Measurements from ENCODE around the gene HOXB7. TPM values are rescaled to one million over a fixed set of nuclear protein-coding genes. Genes with fewer than 3 reads are reported as not detected.

HOXB7 gene
- total and polyA plus RNA-seq, 10 of the 15 experiments (the other 5 are each of a cell fraction or from before 2014, with no cell fraction given), result 2.8 to 7.4 (median 4.2) TPM

DNA sequence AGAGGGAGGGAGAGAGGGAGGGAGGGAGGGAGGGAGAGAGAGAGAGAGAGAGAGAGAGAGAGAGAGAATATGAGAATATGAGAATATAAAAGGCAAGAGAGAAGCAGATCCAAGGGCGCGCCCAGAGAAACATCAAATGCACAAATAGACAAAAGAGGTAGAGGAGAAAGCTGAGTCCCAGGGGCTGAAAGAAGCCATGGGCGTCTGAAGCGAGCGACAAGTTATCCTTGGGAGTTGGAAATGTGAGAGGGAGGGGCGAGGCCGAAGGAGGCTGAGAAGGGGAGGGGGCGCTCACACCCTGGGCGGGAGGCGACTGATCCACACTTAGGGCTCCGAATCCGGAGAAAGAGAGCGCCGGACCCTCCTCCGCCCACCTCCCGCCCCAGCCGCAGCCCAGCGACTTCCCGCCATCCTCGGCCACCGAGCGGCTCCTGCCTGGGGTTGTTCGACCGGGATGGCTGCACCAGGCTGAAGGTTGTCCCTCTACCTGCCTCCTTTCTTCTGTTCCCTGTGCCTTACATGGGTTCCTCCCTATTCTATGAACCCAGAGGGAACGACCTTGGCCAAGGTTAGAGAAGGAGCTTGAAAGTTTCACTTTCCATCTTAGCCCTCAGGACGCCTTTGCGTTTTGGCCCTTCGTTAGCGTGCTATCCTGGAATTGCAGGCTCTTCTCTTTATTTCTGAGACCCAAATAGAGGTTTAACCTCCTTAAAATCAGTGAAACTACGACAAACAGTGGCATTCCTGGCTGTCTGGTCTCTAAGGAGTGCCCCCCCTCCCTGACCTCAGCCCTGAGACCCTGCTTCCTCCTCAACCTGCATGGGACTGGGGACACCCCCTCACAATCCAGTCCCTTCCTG, 36.5 kb upstream of the HOXB7 start:
- ChIA-PET POLR2A (interaction anchor here (0.7 kb wide), 1 partner anchor 28 kb away, joined by 3 read pairs; no protein-coding TSS in a partner anchor), SMC1A (ENCODE audit: uncharacterized antibody, unreplicated experiment) (interaction anchor here (0.8 kb wide), 2 partner anchors 10 to 15 kb away, joined by 3 read pairs; no protein-coding TSS in a partner anchor), CTCF (interaction anchor here (0.9 to 1.8 kb wide), 5 partner anchors 11 to 232 kb away, joined by 3 to 10 read pairs (median 4); no protein-coding TSS in a partner anchor), RAD21 (ENCODE audit: unreplicated experiment) (interaction anchor here (0.7 to 1.2 kb wide), 3 partner anchors 11 to 536 kb away, joined by 3 to 5 read pairs (median 3); partner anchors contain the start of gene HOXB9)
- H3K79me2 ChIP-seq (ENCODE audit: control insufficient read depth, insufficient read depth, low read length), result no peaks in the 10 kb centered on the region
- peak overlapping the region; percentile 94 for H3K4me2 ChIP-seq (ENCODE audit: control insufficient read depth, insufficient read depth)
- H3K4me1 ChIP-seq (ENCODE audit: control insufficient read depth, insufficient read depth, low read length), result peaks cover 7% of the 10 kb centered on the region
- ATAC-seq, result peak; percentile 55
- H2AFZ ChIP-seq (ENCODE audit: control insufficient read depth, low read depth, low read length), result peak overlapping the region; percentile 92
- peak overlapping the region; percentile 75 for H3K9ac ChIP-seq (ENCODE audit: control insufficient read depth, insufficient read depth, low read length)
- H3K27me3 ChIP-seq (replicated peaks in 1 of 2; ENCODE audit: control insufficient read depth in 2 of 2, insufficient read depth in 2 of 2, low read length in 1 of 2), result peaks cover 3 to 7% of the 10 kb centered on the region in 2 experiments
- TF ChIP-seq NBN (IDR thresholded peaks at IDR 0.05) (0 out of 2 replicates have a peak, but pooled peaks have one; percentile 7), ESRRA (IDR thresholded peaks at IDR 0.05; ENCODE audit: low read length) (peak; percentile 92; the same call in 1 of the 2 replicates), IKZF2 (IDR thresholded peaks at IDR 0.05) (peak; percentile 17 to 35; a peak in 2 of 4 replicates), CHD4 (IDR thresholded peaks at IDR 0.05) (no peak), IKZF1 (conservative IDR thresholded peaks at IDR 0.05) (peak; percentile 29; the same call in 1 of the 2 replicates), ZZZ3 (IDR thresholded peaks at IDR 0.05; ENCODE audit: control insufficient read depth, insufficient read length, low read depth) (peak; percentile 42)
- TF ChIP-seq, protein P1, sequence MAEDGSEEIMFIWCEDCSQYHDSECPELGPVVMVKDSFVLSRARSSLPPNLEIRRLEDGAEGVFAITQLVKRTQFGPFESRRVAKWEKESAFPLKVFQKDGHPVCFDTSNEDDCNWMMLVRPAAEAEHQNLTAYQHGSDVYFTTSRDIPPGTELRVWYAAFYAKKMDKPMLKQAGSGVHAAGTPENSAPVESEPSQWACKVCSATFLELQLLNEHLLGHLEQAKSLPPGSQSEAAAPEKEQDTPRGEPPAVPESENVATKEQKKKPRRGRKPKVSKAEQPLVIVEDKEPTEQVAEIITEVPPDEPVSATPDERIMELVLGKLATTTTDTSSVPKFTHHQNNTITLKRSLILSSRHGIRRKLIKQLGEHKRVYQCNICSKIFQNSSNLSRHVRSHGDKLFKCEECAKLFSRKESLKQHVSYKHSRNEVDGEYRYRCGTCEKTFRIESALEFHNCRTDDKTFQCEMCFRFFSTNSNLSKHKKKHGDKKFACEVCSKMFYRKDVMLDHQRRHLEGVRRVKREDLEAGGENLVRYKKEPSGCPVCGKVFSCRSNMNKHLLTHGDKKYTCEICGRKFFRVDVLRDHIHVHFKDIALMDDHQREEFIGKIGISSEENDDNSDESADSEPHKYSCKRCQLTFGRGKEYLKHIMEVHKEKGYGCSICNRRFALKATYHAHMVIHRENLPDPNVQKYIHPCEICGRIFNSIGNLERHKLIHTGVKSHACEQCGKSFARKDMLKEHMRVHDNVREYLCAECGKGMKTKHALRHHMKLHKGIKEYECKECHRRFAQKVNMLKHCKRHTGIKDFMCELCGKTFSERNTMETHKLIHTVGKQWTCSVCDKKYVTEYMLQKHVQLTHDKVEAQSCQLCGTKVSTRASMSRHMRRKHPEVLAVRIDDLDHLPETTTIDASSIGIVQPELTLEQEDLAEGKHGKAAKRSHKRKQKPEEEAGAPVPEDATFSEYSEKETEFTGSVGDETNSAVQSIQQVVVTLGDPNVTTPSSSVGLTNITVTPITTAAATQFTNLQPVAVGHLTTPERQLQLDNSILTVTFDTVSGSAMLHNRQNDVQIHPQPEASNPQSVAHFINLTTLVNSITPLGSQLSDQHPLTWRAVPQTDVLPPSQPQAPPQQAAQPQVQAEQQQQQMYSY (CRISPR knock-in tag; IDR thresholded peaks at IDR 0.05), result no peak
- no peaks in the 10 kb centered on the region for H3K36me3 ChIP-seq (ENCODE audit: control insufficient read depth in 2 of 2, insufficient read depth in 2 of 2, low read length in 1 of 2)
- WGBS (ENCODE audit: insufficient coverage, insufficient replicate concordance, low lambda C conversion rate, missing lambda C conversion rate), result 1% methylated on average over 17 of the region's 30 CpGs
- peak overlapping the region; percentile 70 for H3K4me3 ChIP-seq
- in situ Hi-C loops (cut with MboI), result no loop called here
- no peaks in the 10 kb centered on the region for H4K20me1 ChIP-seq (ENCODE audit: control insufficient read depth, insufficient read depth)
- peak; percentile 80 for FAIRE-seq
- no TSS peak for BruUV-seq (replicated peaks)
- no peak for DNase-seq (ENCODE audit: low read depth, low spot score)
- peak overlapping the region; percentile 63 for H3K27ac ChIP-seq (ENCODE audit: control insufficient read depth, insufficient read depth)
- intact Hi-C loops (cut with micrococcal nuclease; ENCODE audit: unreplicated experiment), result no loop called here
- no peaks in the 10 kb centered on the region for H3K9me3 ChIP-seq (replicated peaks; ENCODE audit: control insufficient read depth, insufficient read depth, low read length)

Measured in GM12878 (cell line).